Posterior vena cava (tissue), 2 donors: Measurements from ENCODE around the gene SPCS1. TPM values are rescaled to one million over a fixed set of nuclear protein-coding genes. Genes with fewer than 3 reads are reported as not detected.
"Not testable (repeated sequence)": the region's sequence is repeated elsewhere in the genome, so short reads cannot be mapped to it uniquely, and the experiment has no call there.

Experiments
- DNase-seq: peaks from one replicate; pipeline ENCODE4 v3.0.0-alpha.2; 2020; ENCODE audit warnings: low spot score
- intact Hi-C, 2 donors: fragments of 100-400 bp; cut with DNase I; formaldehyde crosslinking; loops; one replicate each; pipeline versions ENCODE4 v1.14.1 to v1.14.2; 2022 to 2023
- long read RNA-seq, 2 donors: library from polyadenylated mRNA; unstranded; transcript quantifications; one replicate each; pipeline ENCODE4 v2.0.0, GENCODE V29; 2020 to 2021
- total RNA-seq, 2 donors: library from RNA; stranded (reverse); fragmentation: NEBNext Ultra II Directional; extraction: Animal tissue kit (Norgen Biotek cat#: 25700); gene quantifications; one replicate each; pipeline ENCODE4 v1.2.1, GENCODE V29; 2021
- donor health status: DM: yes; HTN: yes; CAD: no.
- donor health status: DM: yes; HTN: yes; CAD: no.

Gene SPCS1
- 10 to 100 TPM; 63.9 to 70.2 TPM for total RNA-seq
- long read RNA-seq, donor 1, full-length matches to known transcripts = 29 of 33 reads
- long read RNA-seq, donor 1, partial matches to known transcripts = 1 of 33 reads
- long read RNA-seq, donor 1, other reads (novel, unspliced or antisense) = 3 of 33 reads
- long read RNA-seq, donor 2, full-length matches to known transcripts = 89 of 96 reads
- long read RNA-seq, donor 2, partial matches to known transcripts = 1 of 96 reads
- long read RNA-seq, donor 2, other reads (novel, unspliced or antisense) = 6 of 96 reads

GRCh38 chr3:52705688-52706686 is at the start of gene SPCS1, which contains the start of gene GLT8D1:
SPCS1 (plus strand) TSS chr3:52706106; CDS start chr3:52706247, 141 bp downstream.
GLT8D1 (minus strand) TSS chr3:52705791; CDS start chr3:52700460, 5,331 bp downstream.
- intact Hi-C loops = no loop called here
- DNase-seq = peak; percentile 96

DNA sequence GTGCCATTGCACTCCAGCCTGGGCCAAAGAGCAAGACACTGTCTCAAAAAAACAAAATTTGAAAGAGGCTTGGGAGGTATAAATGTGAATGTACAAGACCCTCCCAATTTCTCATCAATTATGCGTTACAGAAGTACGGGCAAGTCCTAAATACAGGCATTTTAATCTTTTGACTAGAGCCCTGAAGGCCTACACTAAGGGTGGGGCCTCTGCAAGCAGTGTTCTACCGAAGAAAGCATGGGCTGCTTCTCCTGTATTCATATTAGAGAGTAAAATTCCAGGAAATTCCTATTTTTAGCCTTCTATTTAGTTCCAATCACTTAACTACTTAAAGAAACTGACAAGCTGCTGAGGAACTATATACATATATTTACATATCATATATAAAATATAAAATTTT is 45.9 kb upstream of the SPCS1 start:
- intact Hi-C loops = no loop called here
- DNase-seq = no peak

DNA sequence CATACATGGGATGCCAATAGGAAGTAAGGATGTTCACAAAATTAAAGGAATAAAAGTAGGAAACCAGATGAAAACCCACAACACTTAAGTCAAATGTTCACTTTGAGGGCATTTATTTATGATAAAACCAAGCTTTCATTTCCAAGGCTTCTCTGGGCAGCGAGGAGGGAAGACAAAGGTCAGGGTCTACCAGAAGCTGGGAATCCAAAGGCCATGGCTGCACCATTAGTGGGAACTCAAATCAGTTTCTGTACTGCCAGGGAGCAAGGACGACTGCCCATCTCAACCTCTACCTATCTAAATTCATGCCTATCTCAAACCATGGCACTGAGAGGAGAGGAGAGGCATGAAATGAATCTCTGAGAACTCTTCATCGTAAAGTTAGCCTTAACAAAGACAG is 42.8 kb upstream of the SPCS1 start:
- intact Hi-C loops = no loop called here
- DNase-seq = no peak

- intact Hi-C loops = no loop called here
- no peak for DNase-seq
Observed at GRCh38 chr3:52670621-52671521, 35.0 kb upstream of the SPCS1 start.

- DNase-seq = no peak
- intact Hi-C loops = no loop called here
Observed at GRCh38 chr3:52671676-52672075, 34.2 kb upstream of the SPCS1 start.

GRCh38 chr3:52676201-52676600 is 29.7 kb upstream of the SPCS1 start:
- DNase-seq, intact Hi-C loops: not testable (repeated sequence)

DNA sequence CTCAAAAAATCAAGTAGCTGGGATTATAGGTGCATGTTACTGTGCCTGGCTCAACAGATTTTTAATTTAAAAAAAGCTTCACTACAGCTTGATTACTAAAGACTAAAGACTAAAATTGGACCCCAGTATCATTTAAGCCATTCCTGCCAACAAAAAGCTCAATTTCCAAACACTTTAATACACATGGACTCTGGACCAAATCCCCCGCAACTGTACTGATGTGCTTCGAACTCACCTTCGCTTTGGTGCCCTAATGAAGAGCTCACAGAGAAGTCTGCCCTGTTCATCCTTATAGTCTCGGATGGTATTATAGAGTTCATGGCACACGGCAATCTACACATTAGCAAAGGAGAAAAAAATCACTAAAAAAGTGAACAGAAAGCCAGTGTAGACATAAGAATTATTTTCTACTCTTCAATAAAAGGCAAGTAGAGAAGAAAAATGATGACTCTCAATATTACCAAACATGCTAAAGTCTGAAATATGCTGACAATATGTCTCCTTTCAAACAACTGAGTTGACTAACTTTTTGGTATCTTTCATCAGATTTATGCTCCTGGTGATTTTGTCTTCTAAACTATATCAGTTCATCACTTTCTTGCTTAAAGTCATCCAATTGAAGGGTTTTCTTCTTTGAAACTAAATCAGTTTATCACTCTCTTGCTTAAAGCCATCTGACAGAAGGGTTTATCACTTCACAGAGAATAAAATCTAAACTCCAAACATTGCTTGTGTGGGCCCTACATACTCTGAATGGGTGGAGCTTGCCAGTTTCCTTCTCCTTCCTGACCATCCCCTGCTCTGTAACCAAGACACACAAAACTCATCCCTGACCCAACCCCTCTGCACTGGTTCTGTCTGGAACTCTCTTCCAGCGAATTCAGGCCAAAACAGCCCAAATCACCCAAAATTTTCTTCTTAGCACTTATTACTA is 27.4 kb upstream of the SPCS1 start:
- no peak for DNase-seq
- intact Hi-C loops = no loop called here

DNA sequence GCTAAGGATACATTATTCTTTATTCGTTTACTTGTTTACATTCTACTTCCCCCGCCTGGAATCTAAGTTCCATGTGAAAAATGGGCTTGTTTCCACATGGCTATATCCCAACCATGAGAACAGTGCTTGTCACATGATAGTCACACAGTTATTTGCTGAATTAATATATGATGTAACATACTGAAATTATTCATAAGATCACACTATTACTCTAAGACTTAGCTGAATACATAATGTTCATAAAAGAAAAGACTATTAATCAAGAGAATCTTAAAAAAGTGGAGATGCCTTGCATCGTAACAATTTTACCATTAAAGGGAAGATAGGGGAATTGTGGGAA is 26.7 kb upstream of the SPCS1 start:
- no peak for DNase-seq
- intact Hi-C loops = no loop called here

- intact Hi-C loops = loop anchor here in 1 of 2 donors (5.0 kb wide), 1 partner anchor 448 kb away; no protein-coding TSS in a partner anchor
- DNase-seq = no peak
Observed at GRCh38 chr3:52679811-52680210, 26.1 kb upstream of the SPCS1 start.

GRCh38 chr3:52681596-52681995 is 24.3 kb upstream of the SPCS1 start:
- intact Hi-C loops = loop anchor here in 1 of 2 donors (5.0 kb wide), 1 partner anchor 449 kb away; no protein-coding TSS in a partner anchor
- DNase-seq = no peak

GRCh38 chr3:52682016-52682415 is 23.9 kb upstream of the SPCS1 start:
- no peak for DNase-seq
- intact Hi-C loops = loop anchor here in 1 of 2 donors (5.0 kb wide), 1 partner anchor 450 kb away; no protein-coding TSS in a partner anchor

- no peak for DNase-seq
- intact Hi-C loops = loop anchor here in 1 of 2 donors (5.0 kb wide), 1 partner anchor 451 kb away; no protein-coding TSS in a partner anchor
Observed at GRCh38 chr3:52683611-52684010, 22.3 kb upstream of the SPCS1 start.

DNA sequence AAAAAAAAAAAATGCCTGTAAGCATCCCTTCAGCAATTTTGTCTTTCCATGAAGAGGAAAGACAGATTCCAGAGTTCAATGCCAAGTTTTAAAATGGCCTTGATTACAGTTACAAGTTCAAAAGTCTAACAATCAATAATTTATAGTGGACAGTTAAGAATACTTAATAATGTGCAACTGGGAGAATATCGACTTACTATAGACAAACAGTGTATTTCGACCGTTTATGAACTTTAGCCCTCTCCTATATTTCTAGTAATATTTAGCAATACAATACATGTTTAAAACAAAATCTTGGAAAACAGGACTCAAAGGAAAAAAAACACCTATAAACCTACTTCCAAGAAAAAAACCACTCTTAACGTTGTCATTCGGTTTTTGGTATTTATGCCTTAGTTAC is 21.7 kb upstream of the SPCS1 start:
- no peak for DNase-seq
- intact Hi-C loops = loop anchor here in 1 of 2 donors (5.0 kb wide), 1 partner anchor 452 kb away; no protein-coding TSS in a partner anchor

DNA sequence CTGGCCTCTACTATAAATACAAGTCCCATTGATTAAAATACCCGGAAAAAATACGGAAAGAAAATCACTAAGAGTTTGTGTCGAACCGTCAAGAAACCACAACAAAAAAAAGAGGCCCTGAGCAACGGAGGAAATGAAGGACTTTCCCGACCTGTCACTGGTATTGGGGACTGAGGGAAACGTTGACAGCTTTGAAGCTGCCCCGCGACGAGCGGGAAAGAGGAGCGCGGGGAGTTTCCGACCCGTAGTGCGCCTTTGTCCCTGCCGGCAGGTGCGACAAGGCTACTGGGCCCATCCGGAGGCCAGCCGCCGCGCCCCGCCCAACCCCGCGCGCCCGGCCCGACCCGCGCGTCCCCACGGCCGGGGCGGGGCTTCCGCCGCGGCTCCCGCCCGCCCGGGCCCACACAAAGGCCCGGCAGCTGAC is 20.6 kb upstream of the SPCS1 start:
- intact Hi-C loops = no loop called here
- peak; percentile 92 for DNase-seq

DNA sequence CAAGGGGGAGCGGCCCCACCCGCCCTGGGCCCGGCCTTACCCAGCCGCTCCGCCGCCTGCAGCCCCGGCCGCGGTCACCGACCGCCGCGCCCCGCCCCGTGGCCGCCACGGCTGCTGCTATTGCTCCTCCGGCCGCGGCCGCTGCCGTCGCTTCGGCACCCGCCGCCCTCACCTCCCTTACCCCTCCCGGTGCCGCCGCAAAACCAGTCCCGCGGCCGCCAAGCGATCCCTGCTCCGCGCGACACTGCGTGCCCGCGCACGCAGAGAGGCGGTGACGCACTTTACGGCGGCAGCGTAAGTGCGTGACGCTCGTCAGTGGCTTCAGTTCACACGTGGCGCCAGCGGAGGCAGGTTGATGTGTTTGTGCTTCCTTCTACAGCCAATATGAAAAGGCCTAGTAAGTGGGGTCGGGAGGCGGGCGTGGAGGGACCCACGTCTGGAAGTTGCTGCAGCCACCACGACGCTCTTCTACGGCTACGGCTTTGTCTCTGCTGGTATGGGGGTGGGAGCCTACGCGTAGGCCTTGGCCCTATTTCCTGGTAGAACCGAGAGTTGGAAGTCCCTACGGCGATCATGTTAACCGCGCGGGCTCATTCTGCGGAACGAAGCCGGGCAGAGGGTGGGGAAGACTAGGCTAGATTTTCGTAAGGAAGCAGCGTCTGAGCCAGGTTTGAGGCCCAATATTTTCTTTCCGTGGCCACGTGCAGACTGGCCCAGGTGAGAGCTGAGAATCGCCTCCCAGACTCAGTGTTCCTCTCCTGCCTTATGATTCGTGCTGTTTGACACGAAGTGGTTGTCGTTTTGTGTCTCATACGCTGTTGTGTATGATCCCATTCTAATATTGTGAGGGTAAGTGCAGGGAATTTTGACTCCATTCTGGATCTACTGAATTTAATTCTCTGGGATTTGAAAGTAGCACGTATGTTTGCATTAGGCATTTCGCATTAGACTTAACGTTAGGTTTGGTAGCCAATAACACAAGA is 19.9 kb upstream of the SPCS1 start, which contains the start of the genes GNL3 and PBRM1:
TSS of gene GNL3 (plus strand) at position 324 of the 983 bp plus-strand sequence. CDS start at position 385, 61 bp downstream.
TSS of gene PBRM1 (minus strand) at position 205 of the 983 bp plus-strand sequence.
- DNase-seq = peak; percentile 98
- intact Hi-C loops = no loop called here

DNA sequence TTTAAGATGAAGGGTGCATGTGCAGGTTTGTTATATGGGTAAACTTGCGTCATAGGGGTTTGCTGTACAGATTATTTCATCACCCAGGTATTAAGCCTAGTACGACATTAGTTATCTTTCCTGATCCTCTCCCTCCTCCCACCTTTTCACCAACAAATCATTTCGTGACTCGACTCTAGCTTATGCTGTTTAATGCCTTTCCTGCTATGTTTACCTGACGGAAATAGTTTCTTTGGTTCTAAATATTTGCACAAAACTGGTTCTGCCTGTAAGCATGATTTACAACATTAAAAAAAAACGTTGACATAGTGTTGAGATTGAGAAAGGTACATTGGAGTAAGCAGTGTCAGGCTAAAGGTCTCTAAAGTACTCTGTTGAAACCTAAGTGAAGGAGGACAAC is 17.6 kb upstream of the SPCS1 start:
- no peak for DNase-seq
- intact Hi-C loops = no loop called here

DNA sequence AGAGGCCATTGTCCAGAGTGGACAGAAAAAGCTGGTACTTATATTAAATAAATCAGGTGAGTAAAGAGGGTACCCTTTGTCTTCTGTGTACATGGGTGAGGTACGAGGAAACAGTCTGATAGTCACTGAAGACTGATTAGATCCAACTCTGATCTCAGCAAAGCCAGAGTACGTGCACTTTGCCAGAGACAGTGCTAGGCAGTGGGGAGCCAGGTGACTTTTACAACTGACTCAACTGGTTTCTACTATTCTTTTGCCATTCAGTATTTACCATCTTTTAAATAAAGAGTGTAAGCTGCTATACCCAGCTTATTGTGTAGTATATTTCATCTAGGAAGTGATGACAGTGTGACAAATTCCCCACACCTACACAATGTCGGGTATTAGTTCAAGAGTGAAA is 16.8 kb upstream of the SPCS1 start:
- intact Hi-C loops = no loop called here

More for the DNA sequence above, 16.8 kb upstream of the SPCS1 start:
- DNase-seq = no peak
